ENCODE measurements around the gene TFAP2A.

TFAP2A gene

DNA sequence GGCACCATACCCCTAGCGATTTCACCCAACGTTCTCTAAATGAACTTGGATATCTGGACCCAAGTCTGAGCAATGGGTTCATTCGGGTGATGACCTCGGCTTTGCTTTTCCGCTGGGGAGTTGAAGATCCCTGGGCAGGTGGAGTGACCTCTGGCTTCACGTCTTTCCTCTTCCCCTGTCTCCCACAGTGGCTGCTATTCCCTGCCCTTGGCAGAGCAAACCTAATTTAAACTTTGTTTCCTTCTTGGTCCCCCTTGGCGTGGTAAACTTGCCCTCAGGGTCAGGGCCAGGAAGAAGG lies 7.8 kb upstream of the TFAP2A start:
- no peak overlapping the region for H3K4me3 ChIP-seq (ENCODE audit: low read depth, low read length)
- in situ Hi-C loops (cut with HindIII; ENCODE audit: low sequenced_read_pairs): no loop called here
- TF ChIP-seq, protein P1, sequence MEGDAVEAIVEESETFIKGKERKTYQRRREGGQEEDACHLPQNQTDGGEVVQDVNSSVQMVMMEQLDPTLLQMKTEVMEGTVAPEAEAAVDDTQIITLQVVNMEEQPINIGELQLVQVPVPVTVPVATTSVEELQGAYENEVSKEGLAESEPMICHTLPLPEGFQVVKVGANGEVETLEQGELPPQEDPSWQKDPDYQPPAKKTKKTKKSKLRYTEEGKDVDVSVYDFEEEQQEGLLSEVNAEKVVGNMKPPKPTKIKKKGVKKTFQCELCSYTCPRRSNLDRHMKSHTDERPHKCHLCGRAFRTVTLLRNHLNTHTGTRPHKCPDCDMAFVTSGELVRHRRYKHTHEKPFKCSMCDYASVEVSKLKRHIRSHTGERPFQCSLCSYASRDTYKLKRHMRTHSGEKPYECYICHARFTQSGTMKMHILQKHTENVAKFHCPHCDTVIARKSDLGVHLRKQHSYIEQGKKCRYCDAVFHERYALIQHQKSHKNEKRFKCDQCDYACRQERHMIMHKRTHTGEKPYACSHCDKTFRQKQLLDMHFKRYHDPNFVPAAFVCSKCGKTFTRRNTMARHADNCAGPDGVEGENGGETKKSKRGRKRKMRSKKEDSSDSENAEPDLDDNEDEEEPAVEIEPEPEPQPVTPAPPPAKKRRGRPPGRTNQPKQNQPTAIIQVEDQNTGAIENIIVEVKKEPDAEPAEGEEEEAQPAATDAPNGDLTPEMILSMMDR (IDR thresholded peaks at IDR 0.05; ENCODE audit: low read depth, low read length, missing control alignments): no peak
- DNase-seq (ENCODE audit: low read depth): no peak

DNA sequence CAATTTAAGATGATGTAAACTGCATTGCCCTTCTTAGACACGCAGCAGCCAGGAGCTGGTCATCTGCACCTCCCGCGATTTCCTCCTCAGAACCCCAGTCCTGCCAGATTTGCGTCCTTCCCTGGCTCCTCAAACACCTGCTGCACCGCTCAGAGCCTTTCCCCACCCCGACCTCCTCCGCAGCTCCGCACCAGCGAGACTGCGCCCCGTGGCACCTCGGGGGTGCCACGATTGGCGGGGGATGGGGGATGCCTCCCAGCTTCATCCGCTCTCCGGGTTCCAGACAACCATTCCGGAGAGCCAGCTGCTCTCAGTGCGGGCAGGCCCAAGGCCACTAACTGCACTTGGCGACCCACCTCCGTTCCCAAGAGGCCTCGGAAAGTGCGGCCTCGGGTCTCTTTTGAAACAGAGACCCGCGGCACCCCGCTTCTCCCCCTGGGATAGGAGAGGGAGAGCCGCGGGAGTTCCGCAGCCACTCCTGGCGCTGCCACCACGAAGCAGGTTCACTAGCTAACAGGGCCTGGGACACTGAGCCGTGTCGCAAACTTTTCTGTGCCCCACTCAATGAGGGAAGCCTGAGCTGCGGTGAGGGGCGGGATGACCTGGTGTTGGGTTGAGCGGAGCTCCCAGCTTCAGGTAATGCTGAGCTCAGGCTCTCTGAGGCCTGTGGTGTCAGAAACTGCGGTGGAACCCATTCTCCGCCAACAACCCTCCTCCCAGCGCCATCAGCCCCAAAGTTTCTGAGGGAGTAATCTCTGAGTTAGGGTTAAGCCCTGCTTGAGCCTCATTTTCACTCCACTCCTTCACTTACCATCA lies 7.3 kb upstream of the TFAP2A start:
- no peak for DNase-seq (ENCODE audit: low read depth)
- no peak overlapping the region for H3K4me3 ChIP-seq (ENCODE audit: low read depth, low read length)
- in situ Hi-C loops (cut with HindIII; ENCODE audit: low sequenced_read_pairs): no loop called here
- TF ChIP-seq, protein P1 (IDR thresholded peaks at IDR 0.05; ENCODE audit: low read depth, low read length, missing control alignments): no peak

DNA sequence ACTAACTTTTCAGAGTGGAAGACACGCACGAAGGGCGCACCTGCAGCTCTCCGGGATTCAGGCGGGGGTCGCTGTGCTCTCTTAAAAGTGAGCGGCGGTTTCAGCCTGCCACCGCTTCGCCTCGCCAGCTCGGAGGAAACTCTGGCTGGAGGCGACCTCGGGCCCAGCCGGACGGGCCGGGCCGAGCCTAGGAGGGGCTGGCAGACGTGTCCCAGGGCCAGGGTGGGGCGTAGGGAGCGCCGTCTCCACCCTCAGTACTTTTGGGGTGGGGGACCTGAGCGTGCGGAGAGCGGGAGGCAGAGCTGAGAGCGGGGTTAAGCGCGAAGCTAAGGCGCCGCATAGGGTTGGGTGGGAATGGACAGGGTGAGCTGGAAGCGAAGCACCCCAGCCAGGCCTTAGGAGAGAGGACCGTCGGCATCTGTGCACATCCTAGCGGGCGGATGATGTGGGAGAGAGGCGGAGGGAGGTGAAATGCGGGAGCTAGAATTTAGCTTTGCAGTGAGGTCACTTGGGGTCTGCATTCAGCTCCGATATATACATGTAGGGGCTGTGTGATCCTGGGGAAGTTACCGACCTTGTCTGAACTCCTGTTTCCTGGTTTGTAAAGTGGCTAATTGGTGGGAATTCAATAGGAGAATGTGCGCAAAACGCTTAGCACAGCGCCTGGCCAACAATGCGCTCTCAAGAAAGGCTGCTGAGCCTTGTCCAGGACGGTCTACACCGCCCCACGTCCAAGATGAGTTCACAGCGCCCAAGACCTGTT lies 6.5 kb upstream of the TFAP2A start:
- in situ Hi-C loops (cut with HindIII; ENCODE audit: low sequenced_read_pairs): no loop called here
- DNase-seq (ENCODE audit: low read depth): no peak
- TF ChIP-seq, protein P1 (IDR thresholded peaks at IDR 0.05; ENCODE audit: low read depth, low read length, missing control alignments): no peak
- H3K4me3 ChIP-seq (ENCODE audit: low read depth, low read length): no peak overlapping the region

DNA sequence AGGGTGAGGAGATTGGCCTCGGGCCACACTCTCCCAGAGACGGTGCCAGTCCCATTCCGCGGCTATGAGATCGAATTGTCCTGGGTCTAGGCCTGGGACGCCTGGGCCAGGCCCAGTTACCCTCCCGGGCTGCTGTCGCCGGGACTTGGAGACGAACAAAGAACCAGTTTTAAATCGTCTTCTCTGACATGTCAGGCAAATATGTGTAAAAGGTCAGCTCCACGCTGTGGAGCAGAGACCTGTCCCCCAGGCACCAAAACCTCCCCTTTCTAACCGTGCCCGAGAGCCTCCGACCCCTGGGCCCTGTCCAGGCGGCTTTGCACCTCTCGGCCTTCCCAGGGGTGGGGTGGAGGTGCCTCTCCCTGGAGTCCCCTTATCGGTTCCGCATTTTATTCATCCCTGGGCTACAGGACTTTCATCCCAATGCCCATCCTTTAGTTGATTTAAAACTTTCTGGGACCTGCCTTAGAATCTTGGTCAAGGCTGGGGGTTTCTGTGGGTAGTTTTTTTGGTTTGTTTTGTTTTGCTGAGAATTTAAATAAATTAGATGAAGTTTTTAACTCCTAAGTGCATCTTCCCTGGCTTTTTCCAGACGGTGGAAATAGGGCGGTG lies 5.8 kb upstream of the TFAP2A start:
- in situ Hi-C loops (cut with HindIII; ENCODE audit: low sequenced_read_pairs): no loop called here
- TF ChIP-seq, protein P1 (IDR thresholded peaks at IDR 0.05; ENCODE audit: low read depth, low read length, missing control alignments): no peak
- no peak overlapping the region for H3K4me3 ChIP-seq (ENCODE audit: low read depth, low read length)
- no peak for DNase-seq (ENCODE audit: low read depth)

DNA sequence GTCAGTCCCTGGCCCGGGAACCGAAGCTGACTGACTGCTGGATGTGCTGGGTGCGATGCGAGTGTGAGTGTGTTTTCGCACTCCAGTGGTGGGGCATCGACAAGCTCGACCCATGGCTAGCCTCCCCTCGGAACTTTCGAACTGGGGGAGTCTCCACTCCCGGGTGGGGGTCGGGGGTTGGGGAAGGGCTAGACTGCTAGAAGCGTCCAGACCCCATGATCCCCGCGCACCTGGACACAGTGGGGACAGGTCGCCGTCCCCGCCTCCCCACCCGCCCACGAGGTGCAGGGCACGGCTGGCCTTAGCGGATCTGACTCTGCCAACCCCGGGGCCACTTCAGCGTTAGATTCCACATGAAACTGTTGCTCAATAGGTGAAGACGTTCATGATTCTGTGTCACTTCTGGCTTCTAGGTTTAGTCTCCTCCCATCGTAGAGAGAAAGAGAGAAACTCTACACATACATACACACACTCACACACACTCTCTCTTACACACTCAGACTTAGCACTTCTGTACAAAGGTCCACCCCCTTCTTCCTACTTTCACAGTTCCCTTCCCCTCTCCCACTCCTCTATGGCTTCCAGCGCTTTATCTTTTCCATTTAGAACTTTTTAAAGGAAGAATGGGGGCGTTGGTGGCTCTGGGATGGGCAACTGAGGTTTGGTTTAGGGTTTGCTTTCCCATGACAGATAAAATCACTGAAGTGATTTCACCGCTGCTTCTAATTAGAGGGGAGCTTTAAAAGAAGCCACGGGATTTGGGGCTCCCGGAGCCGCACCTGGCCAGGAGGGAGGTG lies 5.1 kb upstream of the TFAP2A start:
- in situ Hi-C loops (cut with HindIII; ENCODE audit: low sequenced_read_pairs): no loop called here
- no peak for DNase-seq (ENCODE audit: low read depth)
- no peak overlapping the region for H3K4me3 ChIP-seq (ENCODE audit: low read depth, low read length)
- TF ChIP-seq, protein P1 (IDR thresholded peaks at IDR 0.05; ENCODE audit: low read depth, low read length, missing control alignments): no peak

All from astrocyte of the cerebellum (primary cell).